ENCODE measurements around the gene MMP2.

The MMP2 gene

GRCh38 chr16:55521792-55522191, 42.8 kb downstream of the MMP2 start:
- DNase-seq, result no peak

DNA sequence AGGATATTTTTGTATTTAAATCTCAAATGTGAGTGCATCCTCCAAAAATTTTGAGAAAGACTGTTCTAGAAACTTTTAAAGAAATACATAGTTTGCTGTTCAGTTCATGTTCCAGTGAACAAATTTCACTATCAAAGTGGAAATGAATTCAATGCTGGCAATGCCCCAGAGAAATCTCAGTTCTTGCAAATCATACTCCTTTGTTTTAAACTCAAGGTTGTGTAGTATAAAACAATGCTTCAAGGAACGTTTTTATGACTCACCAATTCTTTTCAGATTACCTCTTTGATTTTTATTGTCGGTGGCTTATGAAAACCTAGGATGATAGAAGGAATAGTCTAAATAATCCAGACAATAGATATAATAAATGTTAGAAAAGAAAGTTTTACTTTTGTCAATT, 47.4 kb downstream of the MMP2 start:
- no peak for DNase-seq

GRCh38 chr16:55527885-55528284, 48.9 kb downstream of the MMP2 start:
- no peak for DNase-seq

DNA sequence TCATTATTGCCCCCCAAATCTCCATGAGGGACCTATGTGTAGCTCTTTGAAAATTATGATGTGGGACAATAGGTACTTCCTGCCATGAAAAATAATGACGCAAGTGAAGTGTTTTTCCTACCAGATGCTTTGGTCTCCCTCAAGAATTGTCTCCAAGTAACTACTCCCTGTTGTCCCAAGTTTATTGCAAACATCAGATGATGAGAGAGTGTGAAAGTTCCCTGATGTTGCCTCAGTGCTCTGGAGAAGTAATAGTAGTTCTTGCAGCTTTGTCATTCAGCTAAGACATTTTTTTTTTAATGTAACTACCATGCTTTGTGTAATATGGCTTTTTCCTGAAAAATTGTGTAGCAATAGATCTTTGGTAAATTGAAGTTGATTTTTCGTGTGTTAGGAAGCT, 50.0 kb downstream of the MMP2 start:
- no peak for DNase-seq

GRCh38 chr16:55530316-55530856, 51.4 kb downstream of the MMP2 start:
- DNase-seq, result no peak

- no peak for DNase-seq
These were observed 53.2 kb downstream of the MMP2 start for GRCh38 chr16:55532227-55532626.

DNA sequence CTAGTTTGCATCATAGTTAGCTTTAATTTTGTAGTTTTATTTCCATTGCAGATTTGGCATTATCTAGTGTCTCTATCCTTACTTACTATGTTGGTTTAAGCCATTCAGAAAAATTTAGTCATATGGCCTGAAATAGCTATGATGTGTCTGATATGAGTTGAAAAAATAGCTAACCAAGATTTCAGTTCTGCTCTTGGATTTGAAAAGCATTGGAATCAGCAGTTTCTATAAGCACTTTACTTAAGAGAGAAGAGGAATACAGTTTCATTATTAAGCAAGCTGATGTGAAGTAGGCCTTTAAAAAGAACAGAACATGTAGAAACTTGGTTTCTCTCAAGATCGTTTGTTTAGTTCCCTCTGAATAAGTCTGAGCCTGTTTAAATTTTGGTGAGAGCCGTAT, 55.8 kb downstream of the MMP2 start:
- no peak for DNase-seq

- no peak for DNase-seq
These were observed 60.1 kb downstream of the MMP2 start for GRCh38 chr16:55539049-55539448.

DNA sequence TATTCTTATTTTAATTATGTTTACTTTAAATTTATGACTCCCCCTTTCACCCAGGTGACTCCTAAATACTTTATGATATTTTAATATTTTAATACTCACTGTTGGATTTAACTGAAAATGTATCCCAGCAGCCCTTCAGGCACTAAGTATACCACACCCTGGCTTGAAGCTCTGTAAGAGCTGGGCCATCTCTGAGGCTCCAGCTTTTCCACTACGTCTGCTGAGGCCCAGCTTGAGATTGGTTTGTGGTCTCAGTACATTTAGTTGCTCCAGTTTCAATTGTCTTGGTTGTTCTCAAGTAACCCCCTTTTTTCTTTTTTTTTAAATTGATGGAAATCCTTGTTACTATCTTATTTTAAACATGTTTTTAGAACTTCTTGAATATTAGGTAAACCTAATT, 60.5 kb downstream of the MMP2 start:
- no peak for DNase-seq

DNA sequence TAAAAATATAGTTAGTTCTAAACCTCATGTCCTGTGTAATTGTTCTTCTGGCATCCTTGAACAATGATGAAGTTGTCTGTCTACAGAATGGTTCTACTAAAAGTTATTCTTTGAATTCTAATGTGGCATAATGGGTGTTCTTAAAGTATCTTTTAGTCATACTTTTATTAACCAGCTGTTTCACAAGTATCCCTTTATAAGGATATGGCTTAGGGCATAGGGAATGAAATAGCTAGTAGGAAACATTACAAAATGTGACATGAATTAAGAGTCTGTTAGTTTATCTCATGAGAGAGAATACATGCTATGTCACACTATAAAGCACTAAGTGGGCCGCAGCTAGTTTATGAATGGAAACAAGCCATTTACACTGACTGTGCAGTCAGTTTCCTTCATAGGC, 61.2 kb downstream of the MMP2 start:
- DNase-seq, result no peak

- no peak for DNase-seq
These were observed 63.6 kb downstream of the MMP2 start for GRCh38 chr16:55542459-55543082.

DNA sequence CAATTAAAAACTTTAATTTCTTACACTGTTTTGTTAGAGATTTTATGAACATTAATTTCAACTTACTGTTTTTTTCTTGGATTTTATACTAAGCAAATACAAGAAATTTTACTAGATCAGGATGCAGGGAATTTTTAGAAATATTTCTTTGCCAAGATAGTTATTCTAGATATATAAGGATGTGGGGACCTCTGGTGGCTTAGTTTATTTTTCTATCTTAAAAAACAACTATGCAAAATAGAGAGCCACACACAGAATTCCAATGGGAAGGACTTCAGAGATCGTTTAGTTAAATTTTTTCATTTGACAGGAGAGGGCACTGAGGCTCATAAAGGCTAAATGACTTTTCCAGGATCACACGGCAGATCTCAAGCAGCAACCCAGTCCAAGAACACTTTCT, 64.5 kb downstream of the MMP2 start:
- DNase-seq, result peak in 2 of 3 experiments; percentile 5 to 40

- no peak for DNase-seq
These were observed 73.6 kb downstream of the MMP2 start for GRCh38 chr16:55552621-55553020.

- no peak for DNase-seq
These were observed 76.4 kb downstream of the MMP2 start for GRCh38 chr16:55555436-55555835.

Data from NCI-H1417 (cell line).